Measurements from ENCODE around the gene EFR3B. TPM values are rescaled to one million over a fixed set of nuclear protein-coding genes. Genes with fewer than 3 reads are reported as not detected.

The EFR3B gene
- total RNA-seq, 1 experiment from 2014 or later, result 7.0 TPM

- H3K4me3 Mint-ChIP-seq, result no peak overlapping the region
Measured at GRCh38 chr2:25036221-25036559, 5.7 kb upstream of the EFR3B start.

More at GRCh38 chr2:25036221-25036559, 5.7 kb upstream of the EFR3B start:
- Histone ChIP-seq H2BK20ac (ENCODE audit: low read depth, low read length, poor library complexity, severe bottlenecking) (no peak overlapping the region), H4K20me1 (ENCODE audit: control insufficient read depth, insufficient read depth, insufficient read length) (no peaks in the 10 kb centered on the region), H3K79me1 (ENCODE audit: insufficient read depth, low read depth, low read length, poor library complexity, severe bottlenecking) (no peaks in the 10 kb centered on the region), H3K27me3 (ENCODE audit: insufficient read depth, low read length) (no peaks in the 10 kb centered on the region), H3K4me1 (ENCODE audit: insufficient read depth, low read length) (no peaks in the 10 kb centered on the region), H3K4ac (ENCODE audit: low read depth, low read length) (no peak overlapping the region), H2AFZ (ENCODE audit: low read length) (no peak overlapping the region), H2BK120ac (ENCODE audit: low read depth, low read length, poor library complexity, severe bottlenecking) (no peak overlapping the region), H3K14ac (ENCODE audit: insufficient read depth, low read length) (no peak overlapping the region), H3K27ac (ENCODE audit: insufficient read length, low read depth, low read length) (no peak overlapping the region), H4K8ac (replicated peaks; ENCODE audit: insufficient read length, low read depth, low read length) (no peak overlapping the region), H3K23ac (ENCODE audit: insufficient read length, low read depth, low read length) (no peak overlapping the region), H2BK5ac (ENCODE audit: insufficient read length, low read length) (no peak overlapping the region), H3K9me3 (ENCODE audit: control insufficient read depth, low read depth, low read length) (no peaks in the 10 kb centered on the region), H4K91ac (ENCODE audit: insufficient read length, low read depth, low read length) (no peak overlapping the region), H3T11ph (ENCODE audit: low read length) (no peak overlapping the region), H3K9ac (ENCODE audit: extremely low read depth, insufficient read length, low read length) (no peak overlapping the region), H2BK15ac (ENCODE audit: low read depth, low read length) (no peak overlapping the region), H3K4me2 (ENCODE audit: insufficient read depth, insufficient read length, low read length) (no peak overlapping the region), H3K56ac (ENCODE audit: insufficient read length, low read depth, low read length) (no peak overlapping the region), H2BK12ac (ENCODE audit: insufficient read length, low read depth, low read length) (no peak overlapping the region), H4K5ac (ENCODE audit: insufficient read length, low read depth, low read length) (no peak overlapping the region), H3K23me2 (ENCODE audit: insufficient read length, low read depth, low read length, poor library complexity, severe bottlenecking) (no peaks in the 10 kb centered on the region), H3K18ac (ENCODE audit: insufficient read length, low read depth, low read length) (no peak overlapping the region), H2AK5ac (ENCODE audit: insufficient read length, low read length) (no peak overlapping the region), H3K79me2 (ENCODE audit: insufficient read depth, low read length) (no peaks in the 10 kb centered on the region)
- Mint-ChIP-seq H3K27me3 (ENCODE audit: low read depth) (peaks cover 50% of the 10 kb centered on the region), H3K4me1 (peaks cover 8% of the 10 kb centered on the region in 2 experiments), H3K27ac (no peak overlapping the region), H3K36me3 (ENCODE audit: insufficient read depth in 1 of 3, low read depth in 3 of 3) (no peaks in the 10 kb centered on the region), H3K9me3 (peaks cover 0 to 3% of the 10 kb centered on the region in 2 experiments; a peak in 1 of 5 replicates)
- no peak for DNase-seq
- TF ChIP-seq CTCF (conservative IDR thresholded peaks at IDR 0.05), result no peak
- no CpG with 5 or more reads among the region's 6 CpGs for WGBS (ENCODE audit: extremely low coverage, insufficient read length, low lambda C conversion rate)
